SKM-1 treated with dmso at 0.1 percent for 144 hours (cell line): ENCODE measurements around the gene PAX5.
A peak's percentile ranks its signal among the peaks of the same experiment; 100 is the strongest.

Source experiments
- DNase-seq: peaks from one replicate; lab custom pipeline; 2025; ENCODE audit not compliant: unreplicated experiment; lab: John Stamatoyannopoulos, UW

PAX5 gene

DNA sequence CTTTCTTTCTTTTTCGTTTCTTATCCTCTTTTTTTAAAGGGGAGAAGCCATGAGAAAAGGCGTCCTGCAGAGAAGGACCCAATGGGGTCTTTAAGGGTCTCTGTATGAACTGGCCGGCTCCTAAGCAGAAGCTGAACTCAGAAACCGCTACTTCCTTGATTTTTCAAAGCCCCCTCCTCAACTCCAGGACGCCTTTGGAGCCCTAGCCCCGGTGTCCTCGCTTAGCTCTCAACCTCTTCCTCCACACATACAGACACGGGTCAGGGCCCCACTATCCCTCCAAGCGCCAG is 8.3 kb downstream of the PAX5 start:
- no peak for DNase-seq

DNA sequence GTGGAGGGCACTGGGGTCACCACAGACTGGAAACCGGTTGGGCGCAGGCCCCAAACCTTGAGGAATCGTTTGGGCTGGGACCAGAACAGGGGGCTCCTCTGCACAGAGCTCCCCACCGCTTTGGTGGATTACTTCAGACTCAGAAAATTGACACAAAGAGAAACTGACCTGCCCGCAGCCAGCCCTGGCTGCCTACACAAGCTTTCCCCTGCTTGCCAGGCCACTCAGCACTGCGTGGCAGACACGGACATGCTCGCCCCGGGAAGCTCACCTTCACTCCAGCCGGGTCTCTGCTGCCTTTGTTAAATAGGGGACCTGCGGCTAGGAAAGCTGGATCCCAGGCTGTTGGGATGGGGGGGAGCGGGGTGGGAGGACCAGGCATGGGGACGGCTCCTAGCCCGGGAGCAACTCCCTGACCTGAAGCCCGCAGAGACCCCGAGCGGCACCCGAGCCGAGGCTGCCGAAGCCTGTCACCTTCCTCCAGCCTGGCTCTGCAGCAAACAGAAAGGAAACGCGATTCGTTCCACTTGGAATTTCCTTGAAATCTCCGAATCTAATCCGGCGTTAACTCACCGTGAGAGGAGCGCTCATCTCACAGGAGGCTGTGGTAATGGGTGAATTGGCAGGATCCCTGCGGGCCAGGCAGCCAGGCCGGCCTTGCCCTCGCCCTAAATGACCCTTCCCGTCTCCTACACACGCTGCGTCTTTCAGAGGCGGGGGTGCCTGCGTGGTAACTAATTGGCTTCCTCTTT is 8.8 kb downstream of the PAX5 start:
- no peak for DNase-seq

DNA sequence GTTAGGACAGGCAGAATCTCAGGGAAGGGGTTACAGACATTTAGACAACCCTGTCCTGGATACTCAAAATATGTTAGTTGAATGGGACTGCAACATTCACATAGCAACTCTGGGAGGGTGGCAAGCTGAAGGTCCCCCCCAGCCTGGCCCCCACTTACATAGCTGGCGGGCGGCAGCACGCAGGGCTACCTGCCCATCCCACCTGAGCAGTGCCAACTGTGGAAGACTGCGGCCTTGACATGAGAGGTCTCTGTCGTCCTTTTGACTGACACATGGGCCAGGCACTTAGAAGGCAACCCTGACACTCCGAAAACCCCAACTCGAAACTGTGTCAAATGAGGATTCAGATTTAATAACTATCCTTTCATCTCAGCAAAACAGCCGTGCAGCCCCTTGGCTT is 16.5 kb downstream of the PAX5 start:
- DNase-seq, result no peak

DNA sequence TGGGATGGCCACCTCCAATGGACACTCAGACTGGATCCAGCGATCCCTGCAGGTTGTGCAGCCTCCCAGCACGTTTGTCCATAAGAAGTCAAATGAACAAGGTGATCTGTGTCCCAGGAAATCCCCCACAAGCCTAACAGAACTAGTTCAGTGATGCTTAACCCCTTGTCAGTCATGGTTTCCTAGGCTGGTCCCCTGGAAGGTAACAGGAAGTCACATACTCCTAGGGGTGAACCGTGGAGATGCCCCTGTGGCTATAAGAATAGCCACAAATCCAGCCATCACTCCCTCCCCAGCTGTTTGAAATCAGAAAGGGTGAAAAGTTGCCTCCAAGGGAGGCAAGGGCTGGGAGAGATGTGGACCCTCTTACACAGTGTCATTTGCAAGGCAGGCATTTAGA is 22.5 kb downstream of the PAX5 start:
- no peak for DNase-seq

DNA sequence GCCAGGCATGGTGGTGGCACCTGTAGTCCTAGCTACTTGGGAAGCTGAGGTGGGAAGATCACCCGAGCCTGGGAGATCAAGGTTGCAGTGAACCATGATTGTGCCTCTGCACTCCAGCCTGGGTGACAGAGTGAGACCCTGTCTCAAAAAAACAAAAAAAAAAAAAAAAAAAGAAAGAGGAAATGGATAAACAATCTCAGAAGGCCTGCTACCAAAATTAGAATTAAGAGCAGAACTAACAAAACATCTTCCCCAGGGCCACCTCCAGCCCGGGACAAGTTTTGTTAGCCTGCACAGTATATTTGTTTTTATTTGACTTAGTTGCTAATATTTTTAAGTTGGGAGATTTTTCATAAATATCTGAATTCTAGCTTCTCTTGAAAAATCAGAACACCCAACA is 23.1 kb downstream of the PAX5 start:
- DNase-seq, result no peak

DNA sequence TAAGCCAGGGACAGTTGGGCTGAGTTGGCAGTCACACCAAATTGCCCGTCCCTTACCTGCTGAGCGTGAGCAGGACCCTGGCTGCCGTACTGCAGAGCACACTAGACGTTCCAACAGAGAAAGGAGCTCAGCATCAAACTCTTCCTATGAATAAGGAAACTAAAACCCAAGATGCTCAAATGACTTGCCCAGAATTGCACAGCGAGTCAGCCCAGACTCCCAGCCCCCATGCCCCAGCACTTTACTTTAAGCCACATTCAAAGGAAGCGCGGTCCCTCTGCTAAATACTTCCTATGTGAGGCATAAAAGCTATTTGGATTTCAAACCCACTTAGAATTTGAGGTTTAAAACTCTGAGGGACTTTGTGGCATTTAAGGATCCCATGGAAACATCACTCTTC is 23.9 kb downstream of the PAX5 start:
- DNase-seq, result no peak

DNA sequence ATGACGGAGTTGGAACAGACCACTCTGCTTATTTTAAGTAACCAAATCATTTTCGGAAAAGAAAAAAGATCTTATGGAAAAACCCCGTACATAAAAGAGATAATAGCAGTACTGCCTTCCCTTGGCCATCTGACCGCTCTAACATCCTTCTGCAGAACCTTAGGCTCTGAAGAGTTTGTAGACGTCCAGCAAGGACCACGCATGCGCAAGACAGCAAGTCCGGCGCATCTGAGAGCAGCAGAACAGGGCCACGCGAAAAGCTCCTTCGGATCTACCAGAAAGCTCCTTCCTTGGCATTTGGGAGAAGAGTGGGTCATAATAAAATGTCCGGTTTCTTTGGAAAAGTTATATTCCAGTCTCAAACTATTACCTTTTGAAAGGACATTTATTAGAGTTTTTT is 26.8 kb downstream of the PAX5 start:
- DNase-seq, result no peak

DNA sequence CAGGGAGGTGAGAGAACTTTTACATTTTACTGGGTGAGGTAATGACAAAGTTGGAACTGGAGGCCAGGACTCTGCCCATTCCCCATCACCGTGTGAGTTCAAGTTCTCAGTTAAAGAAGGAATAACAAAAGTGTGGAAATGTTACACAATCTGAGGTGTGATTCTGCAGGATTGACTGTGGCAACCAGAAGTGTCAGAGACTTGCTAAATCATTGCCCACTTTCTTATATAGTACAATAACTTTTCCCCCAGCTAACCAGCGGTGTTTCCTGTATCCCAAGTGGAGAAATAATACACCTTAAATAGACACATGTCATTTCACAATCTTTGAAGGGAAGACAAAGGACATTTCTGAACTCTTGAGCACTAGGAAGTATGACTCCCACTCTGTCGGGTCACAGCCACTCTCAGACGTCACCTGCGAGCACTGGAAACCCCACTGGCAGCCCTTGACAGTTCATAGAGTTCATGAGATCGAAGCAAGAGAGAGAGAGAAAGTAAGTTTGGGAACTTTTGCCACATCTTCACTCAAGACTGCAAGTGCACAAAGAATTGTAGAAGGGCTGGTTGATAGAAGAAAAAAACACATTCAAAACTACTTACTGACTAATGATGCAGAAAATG is 28.4 kb downstream of the PAX5 start:
- no peak for DNase-seq

DNA sequence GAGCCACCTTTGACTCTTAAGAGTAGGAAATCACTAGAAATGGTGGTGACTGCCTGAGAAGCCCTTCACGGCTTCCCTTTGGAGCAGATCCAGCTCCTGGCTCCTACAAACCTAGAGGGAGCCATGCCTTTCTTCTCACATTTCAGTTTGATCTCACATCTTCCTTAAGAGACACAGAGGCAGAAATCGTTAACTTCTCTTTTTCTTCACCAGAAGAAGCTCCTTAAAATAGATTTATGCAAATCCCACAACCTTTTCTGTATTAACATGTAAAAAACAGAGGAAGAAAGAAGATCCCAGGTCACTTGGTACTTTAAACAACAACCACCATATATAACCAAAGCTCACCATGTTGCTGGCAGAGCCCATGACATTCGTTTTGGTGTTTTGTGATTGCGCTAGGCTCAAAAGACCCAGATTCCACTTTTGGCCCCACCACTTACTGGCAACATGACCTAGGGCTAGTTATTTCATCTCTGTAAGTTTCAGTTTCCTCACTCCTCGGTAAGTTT is 29.6 kb downstream of the PAX5 start:
- DNase-seq, result no peak

DNA sequence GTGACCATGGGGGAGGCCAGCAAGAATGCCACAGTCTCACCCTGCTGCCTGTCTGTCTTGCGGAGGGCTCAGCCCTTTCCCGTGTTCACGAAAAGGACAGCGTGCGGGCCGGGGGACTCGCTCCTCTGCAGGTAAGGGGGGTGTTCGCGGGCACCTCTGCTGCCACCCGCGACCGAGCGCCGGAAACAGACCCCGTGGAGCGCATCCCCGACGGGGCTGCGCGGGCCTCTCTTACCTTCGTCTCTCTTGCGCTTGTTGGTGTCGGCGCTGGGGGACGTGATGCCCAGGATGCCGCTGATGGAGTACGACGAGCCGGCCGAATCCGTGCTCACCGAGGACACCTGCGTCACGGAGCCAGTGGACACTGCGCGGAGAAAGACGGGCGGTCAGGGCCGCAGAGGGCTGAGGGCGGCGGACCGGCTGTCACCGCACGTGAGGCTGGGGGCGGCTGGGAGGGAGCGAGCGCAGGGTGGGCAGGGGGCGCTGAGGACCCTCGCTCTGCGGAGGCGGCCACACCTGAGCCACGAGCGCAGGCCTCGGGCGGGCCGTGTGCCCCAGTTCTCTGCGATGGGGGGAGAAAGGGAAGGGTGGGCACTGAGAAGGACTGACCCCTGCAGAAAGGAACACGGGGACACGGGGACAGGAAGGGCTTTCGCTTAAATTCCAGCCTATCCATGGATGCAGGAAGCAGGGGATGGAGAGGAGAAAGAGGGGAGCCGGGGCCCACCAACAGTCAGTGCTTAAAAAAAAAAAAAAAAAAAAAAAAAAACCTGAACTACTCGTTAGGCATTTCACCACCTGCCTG is 31.5 kb downstream of the PAX5 start:
- no peak for DNase-seq

DNA sequence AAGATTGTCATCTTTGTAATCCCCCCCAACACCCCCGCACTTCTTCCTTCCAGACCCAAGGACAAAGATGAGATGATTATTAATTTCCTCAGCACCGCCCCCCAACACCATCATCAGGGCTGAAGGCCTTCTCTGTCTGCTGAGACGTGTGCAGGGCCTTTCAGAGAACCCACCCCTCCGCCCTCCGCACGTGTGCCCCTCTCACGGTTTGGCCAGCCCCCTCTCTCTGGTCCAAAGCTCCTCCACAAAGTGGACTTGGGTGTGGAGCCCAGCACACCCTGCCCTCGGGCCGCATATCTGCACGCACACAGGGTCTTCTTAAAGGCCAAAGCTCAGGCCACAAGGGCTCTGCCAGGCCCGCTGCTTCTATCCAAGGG is 32.0 kb downstream of the PAX5 start:
- DNase-seq, result no peak

DNA sequence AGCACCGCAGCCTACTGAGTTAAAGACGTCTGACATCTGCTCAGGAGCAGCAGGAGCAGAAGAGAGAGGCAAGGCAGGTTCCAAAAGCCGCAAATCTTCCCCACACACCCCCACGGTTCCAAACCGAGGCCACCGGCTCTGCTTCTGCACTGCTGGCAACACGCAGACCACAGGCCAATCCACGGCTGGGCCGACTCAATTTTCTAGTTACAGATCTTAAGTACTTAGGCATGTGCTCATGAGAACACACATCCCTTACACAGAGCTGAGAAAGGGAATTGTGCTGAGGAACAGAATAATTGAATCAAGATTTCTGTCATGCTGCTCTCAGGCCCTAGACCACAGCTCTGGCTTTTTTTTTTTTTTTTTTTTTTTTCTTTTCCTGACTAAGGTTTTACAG is 32.6 kb downstream of the PAX5 start:
- DNase-seq, result no peak

DNA sequence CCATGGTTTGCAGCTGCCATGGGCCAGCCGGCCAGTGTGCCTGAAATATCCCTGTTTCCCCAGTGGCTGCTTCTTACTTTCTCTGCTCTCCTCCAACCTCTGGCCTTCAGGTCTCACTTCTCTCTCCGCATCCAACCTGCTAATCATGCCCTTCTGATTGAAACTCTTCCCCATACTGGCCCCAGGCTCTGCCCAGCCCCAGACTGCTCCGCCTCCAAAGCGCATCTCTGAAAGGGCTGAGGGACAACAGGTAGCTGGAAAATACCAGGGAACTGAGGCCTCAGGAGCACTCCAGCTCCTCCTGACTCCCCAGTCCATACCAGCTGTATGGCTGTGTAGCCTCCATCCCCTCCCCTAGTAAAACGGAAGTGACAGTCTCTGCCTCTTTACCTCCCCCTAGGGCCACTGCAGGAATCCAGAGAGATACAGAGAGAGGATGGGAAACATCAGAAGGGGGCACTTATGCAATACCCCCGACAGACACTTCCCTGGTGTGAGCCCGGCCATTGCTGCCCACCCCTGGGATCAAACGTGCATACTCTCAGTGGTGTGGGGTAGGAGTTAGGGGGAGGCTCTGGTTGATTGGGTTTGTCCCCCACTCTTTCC is 34.2 kb downstream of the PAX5 start:
- DNase-seq, result no peak

DNA sequence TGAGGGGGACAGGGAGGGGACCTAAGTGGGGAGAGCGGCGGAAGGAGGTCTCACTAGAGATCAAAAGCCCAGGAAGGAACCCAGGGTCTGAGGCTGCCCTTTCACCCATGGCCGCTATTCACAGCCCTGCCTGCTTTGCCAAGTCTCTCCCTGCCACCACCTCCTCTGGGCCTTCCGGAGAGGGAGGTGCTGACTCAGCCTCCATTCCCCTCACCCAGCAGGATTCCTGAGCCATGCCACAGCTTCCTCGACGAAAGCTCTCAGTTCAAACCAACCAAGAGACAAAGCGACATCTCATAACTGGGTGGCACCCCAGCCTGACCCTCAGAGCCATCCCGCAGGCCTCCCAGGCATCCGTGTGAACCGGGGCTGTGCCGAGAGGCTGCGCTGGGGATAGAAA is 36.7 kb downstream of the PAX5 start:
- DNase-seq, result no peak

DNA sequence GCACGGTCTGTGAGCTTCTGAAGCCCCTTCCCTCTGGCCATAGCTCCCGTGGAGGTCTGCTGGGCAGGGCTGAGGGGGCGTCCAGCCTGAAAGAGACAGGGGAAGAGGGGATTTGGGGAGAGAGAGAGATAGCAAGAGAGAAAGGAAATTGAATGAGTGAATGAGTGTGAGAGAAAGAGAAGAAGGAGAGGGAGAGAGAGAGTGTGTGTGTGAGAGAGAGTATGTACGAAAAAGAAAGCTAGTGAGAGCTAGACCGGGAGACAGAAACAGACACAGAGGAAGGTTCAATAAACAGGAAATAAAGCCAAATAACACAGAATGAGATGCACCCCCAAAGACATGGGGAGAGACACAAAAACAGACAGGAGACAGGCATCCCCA is 37.4 kb downstream of the PAX5 start:
- DNase-seq, result no peak

DNA sequence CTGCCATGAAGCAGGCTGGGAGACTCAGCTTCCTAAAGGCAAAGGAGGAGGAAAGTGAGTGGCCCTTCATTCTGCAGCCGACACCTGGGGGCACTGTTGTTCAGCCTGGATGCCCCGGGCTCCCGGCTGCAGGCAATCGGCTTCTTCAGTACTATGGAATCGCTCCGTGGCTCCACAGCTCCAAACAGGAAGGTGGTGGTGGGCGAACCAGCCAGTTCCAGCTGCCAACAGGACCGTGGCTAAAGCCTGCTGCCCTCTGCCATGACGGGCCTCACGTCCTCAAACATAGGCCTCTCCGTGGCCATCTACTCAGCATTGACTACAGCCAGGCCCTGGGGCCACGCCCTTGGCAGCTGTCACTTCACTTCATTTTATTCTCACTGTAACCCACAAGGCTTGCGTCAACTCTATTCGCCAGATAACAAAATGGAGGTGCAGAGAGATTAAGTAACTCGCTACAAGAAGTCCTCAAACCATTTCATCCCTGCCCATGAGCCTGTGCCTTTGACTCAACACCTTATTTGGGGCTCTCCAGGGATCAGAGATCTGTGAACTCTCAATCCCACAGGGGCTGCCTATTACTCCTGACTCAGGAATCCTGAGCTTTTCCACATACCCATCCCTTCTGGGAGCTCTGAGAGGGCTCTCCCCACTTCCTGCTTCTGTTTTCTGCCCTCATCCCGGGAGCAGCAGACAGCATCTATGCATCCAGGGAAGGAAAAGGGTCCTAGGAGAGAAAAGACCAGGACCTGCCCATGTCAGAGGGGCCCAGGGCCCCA is 38.0 kb downstream of the PAX5 start:
- peak; percentile 59 for DNase-seq

DNA sequence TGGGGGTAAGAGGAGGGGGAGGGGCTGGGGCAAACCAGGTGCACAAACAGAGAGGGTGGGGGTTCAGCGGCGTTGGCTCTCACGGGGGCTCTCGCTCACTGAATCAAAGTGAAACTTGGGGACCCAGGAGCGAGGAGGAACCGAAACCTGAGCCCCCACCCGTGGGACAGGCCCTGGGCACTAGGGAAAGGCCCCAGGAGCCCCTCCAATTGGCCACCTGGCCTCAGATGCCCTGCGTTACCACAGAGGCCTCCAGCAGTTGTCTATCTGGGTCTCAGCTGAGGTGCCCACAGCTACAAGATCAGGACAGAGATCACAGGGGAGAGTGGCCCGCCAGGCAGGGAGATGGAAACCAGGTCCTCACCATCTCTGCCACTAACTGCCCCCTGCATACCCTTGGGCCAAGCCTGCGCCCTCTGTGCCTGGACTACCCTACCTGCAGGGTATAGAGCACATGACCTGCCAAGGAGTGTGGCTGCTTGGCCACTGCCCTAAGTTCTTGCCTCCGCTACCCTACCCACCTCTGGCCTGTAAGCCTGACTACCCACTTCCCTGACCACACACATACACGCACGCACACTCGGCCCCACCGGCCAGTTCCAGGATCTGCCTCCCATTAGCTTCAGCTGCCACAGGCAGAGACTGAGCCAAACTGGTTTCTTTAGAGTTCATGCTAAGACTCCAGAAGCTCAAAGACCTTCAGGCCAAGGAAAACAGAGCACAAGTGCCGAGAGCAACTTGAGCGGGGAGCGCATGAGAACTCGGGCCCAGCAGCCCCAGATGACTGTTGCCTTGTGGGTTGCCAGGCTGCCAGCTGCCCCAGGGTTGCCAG is 39.9 kb downstream of the PAX5 start:
- DNase-seq, result no peak

DNA sequence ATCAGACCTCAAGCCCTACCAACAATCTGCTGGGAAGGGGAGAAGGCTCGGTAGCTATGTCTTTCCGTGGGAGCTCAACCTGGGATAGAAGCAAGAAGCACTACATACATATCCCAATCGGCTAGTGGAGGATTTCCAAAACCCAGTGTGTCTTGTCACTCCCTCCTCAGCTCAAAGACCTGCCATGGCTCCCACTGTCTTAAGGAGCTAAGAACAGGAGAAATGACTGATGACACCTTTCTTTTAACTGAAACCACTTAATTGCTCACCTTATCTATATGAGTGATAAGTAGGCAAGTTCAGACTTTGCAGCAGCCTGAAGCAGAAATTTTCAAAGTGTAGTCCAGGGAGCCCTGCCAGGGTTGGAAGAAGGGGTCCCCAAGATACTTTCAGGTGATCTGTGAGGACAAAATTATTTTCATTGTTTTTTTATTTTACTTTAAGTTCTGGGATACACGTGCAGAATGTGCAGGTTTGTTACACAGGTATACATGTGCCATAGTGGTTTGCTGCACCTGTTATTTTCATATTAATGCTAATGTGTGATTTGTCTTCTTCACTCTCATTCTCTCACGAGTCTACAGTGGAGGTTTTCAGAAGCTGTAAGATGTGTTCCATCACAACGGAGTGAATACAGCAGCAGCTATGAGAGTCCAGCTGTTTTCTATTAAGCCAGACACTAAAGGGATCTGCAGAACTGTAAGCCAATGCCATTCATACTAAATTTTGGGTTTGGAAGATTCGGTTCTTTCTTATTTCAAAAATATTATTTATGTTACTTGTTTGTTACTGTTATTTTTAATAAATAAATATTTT is 41.4 kb downstream of the PAX5 start:
- no peak for DNase-seq

DNA sequence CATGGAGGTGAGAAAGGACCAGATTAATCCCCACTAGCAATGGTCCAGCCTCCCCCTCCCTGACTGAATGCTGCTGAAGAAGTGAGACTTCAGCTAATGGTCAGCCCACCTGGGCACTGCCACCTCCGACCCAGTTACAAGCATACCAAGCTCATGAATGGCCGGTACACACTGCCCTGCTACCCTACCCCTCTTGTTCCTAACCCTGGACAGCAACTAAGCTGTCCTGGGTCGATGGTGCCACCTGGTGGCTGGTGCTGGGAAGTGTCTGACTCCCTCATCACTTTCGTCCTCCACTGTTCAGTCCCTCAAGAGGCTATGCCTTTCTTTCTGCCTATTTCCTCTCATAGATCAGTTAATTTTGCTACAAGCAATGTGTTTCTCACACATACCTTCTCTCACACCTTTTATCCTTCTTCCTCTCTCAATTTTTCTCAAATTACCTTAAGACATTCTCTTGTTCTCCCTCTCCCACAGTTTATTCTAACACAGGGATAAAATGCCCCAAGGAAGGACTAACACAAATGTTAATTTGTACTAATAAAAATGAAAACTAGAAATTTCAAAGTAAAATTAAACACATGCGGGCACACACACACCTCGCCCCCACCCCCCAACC is 42.4 kb downstream of the PAX5 start:
- DNase-seq, result no peak
